OCI-LY1 (cell line): ENCODE measurements around the gene PARVA.

Source experiments
- EZH2 ChIP-seq: fragments of 200-600 bp; sonication (generic), shearing (Covaris generic); IDR thresholded peaks from 2 replicates; pipeline ENCODE4 v1.8.0; 2017; ENCODE audit warnings: borderline replicate concordance, mixed run types, mild to moderate bottlenecking, antibody characterized with exemption, low read length, moderate library complexity, mixed read lengths
- TF ChIP-seq, protein P1 (sequence below): fragments of 200-600 bp; sonication (generic), shearing (Covaris generic); IDR thresholded peaks from 2 replicates; pipeline ENCODE4 v1.5.1; 2017; ENCODE audit warnings: mild to moderate bottlenecking, antibody characterized with exemption, low read length, moderate library complexity, mixed read lengths

DNA sequence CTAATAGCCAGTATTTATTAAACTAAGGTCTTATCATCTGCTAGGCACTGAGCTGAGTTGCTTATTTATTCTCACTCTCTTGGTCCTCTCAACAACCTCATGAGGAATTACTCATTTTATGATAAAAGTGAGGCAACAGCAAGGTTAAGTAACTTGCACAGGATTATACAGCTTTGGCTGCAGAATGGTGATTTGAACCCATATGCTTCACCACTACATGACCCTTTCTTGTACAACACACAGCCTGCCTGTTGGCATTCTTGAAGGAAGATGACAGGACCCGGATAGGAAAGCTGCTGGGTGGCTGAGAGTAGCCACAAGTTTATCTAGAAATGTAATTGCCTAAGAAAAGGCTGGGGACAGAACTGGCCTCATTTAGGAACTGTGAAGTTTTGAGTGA, 5.3 kb upstream of the PARVA start:
- TF ChIP-seq, protein P1, sequence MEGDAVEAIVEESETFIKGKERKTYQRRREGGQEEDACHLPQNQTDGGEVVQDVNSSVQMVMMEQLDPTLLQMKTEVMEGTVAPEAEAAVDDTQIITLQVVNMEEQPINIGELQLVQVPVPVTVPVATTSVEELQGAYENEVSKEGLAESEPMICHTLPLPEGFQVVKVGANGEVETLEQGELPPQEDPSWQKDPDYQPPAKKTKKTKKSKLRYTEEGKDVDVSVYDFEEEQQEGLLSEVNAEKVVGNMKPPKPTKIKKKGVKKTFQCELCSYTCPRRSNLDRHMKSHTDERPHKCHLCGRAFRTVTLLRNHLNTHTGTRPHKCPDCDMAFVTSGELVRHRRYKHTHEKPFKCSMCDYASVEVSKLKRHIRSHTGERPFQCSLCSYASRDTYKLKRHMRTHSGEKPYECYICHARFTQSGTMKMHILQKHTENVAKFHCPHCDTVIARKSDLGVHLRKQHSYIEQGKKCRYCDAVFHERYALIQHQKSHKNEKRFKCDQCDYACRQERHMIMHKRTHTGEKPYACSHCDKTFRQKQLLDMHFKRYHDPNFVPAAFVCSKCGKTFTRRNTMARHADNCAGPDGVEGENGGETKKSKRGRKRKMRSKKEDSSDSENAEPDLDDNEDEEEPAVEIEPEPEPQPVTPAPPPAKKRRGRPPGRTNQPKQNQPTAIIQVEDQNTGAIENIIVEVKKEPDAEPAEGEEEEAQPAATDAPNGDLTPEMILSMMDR: no peak
- no peak for TF ChIP-seq EZH2
